GM03348 (cell line): ENCODE data around the gene AFAP1.
A peak's percentile ranks its signal among the peaks of the same experiment; 100 is the strongest.

Experiments
- DNase-seq: peaks from one replicate; pipeline ENCODE4 v3.0.0; 2012; ENCODE audit warnings: low spot score

The AFAP1 gene

GRCh38 chr4:7782783-7783182, 156.9 kb downstream of the AFAP1 start:
- DNase-seq: no peak

DNA sequence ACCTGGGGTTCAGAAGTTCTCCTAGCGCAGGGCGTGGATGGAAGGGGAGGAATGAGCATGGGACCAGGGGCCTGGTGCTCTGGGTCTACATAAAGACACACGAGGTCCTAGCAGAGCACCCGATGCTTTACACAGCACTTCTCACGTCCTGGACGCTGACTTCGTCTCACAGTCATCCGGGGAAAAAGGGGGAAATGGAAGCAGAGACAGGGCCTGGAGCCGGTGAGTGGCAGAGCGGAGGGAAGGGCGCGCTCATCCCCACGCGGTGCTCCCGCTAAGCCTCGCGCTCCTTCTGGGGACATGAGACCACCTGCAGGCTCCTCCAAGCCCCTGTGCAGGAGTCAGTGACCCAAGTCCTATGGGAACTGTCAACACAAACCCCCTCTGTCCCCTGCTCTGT, 157.7 kb downstream of the AFAP1 start:
- DNase-seq: no peak

DNA sequence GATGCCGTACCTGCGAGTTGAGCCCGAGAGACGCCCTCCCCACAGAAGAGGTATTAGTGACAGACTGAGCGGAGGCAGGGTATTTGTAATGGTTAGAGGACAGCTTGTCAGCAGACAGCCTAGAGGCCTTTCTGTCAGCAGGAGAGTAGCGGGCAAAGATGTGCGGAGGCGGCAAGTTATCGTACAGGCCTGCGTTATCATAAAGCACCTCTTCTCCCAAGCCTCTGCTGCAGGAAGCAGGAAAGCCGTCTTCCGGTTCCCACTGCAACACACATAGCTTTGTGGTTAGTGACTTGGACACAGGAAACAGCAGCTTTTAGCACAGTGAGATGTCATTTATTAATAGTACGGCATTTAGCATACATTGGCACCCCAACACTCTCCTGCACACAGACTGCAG, 158.3 kb downstream of the AFAP1 start:
- DNase-seq: peak; percentile 48

DNA sequence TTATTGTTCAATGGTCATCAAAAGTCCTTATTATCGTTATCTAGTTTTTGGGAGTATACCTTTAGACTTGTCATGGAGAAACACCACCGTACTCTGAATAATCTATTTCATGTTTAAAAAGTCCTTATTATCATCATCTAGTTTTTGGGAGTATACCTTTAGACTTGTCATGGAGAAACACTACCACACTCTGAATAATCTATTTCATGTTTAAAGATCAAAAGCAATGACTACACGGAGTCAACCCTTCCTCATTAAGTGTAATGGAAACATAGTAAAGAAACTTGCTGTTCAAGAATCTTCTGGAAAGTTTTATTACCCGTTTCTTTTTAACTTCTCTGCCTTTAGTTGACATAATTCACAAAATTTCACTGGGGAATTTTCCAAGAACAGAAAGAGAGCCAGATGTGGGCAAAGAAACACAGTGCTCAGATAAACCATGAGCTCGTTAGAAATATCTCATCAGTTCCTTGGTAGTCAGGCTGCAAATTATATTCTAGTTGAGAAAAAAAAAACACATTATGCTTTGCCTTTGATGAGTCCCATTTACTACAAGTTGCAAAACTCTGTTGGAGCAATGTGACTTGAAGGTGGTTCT, 158.8 kb downstream of the AFAP1 start:
- no peak for DNase-seq

DNA sequence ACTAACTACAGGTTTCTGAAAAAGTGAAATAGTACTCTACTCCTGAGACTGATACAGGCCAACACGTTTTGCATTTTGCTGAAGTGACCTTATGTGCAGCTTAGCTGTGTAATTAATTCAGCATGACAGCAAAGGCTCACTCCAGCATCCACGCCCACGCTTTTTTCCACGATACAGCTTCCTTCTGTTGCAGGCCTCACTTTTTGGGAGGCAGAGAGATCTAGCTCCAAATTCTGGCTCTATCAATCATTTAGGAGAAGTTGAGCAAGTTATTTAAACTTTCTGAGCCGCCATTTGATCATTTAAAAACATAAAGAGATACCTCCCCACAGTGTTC, 160.3 kb downstream of the AFAP1 start:
- peak; percentile 56 for DNase-seq

GRCh38 chr4:7778510-7779431, 160.9 kb downstream of the AFAP1 start:
- DNase-seq: no peak

DNA sequence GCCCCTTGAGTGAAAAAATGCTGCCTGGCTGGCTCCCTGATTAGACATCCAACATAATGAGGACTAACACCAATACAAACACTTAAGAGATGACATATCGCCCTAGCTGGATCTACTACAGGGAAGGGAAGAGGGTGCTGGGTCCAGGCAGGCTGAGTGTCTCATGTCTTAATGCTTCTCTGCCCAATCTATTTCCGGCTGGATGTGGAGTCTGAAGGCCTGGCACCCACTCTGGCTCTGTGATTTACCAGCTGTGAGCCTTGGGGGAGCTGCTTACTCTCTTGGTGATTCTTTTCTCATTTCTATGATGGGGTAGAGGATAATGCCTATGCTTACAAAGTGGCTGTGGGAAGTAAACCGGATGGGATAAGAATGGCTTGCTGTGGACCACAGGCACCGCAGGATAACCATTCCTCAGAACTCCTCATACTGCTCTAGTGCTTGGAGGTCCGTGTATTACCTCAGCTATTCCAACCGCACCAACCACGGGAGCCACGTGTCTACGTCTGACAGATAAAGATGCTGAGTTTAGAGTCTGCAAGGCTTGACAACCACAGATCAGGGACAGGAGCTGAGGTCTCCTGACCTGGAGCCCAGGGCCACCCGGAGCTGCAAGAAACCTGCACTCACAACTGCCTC, 161.7 kb downstream of the AFAP1 start:
- DNase-seq: no peak

DNA sequence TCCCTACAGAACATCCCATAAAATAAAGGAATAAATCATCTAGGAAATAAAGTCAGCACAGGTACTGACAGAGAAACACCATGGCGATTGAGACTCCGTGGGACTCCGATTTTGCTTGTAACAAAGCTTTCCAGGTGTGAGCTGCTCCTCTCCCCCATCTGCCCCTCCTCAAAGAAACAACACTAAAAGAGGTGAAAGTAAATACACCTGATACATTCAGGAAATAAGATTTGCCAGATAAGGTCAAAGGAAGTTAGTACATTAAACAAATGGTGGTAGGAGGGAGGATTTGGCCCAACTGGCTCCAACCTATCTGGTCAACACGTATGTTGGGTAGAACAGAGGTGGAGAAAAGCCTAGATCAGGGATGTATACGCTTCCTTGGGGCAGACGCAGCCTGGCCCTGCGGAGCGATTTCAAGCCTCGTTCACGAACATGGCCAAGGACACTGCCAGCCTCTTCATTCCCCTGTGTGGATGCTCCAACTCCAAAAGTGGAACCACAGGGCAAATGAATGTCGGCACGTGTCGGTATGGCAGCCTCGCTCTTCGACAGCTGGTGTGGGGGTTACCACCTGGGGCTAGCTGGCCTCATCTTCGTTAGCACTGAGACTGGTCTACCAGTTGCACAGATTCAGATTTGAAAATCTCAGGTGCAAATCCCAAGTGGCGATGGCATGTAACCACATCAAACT, 162.5 kb downstream of the AFAP1 start:
- DNase-seq: no peak

DNA sequence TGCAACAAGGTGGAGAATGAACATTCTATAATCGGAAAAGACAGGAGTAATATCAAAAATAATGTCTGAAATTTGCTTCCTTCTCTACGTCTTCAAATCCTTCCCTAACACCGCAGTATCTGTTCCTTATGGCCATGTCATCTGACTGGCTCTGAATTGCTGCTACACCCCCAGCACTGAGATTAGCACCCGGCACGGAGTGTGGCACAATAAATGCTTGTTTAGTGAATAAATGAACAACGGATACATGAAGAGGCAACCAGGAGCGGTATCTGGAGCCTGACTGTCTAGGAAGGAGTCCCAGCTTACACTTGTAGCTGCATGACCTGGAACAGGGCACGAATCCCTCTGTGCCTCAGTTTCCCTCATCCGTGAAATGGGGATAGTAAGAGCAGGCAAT, 164.3 kb downstream of the AFAP1 start:
- no peak for DNase-seq

DNA sequence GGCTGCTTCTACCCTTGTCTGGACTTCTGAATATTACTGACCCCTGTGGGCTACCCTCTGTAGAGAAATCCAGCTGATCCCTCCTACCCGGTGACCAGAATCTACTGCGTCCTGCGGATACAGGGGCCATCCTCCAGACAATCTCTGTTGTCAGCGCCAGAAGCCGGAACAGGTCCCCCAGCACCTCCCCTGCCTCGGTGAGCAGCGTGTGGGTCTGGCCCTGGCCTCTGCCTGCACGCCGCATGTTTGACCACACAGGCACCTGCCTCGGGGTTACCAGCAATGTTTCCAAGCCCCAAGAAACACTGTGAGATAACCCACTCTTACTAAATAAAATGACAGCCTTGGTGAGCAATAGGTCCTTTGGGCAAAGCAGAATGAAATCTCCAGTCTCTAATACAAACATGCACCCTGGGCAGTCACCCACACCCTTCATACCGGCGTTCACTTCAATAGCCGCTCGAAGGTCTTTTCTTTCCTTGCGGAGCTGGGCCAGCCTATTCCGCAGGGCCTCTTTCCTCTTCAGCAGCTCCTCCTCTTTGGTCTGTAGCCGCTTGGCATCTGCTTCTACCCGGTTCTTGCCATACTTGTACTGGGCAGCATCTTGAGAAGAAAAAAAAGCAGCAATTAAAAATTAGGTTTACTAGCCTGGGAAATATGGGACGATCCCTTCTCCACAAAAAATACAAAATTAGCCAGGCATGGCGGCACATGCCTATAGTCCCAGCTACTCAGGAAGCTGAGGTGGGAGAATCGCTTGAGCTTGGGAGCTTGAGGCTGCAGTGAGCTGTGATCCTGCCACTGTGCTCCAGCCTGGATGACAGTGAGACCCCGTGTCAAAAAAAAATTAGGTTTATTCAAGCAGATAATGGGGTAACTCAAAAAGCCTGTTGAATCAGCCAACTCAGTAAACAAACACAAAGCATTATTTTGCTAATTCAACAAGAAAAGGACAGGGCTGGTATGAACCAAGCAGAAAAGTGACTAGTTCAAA, 165.1 kb downstream of the AFAP1 start:
- DNase-seq: no peak

GRCh38 chr4:7773401-7774180, 166.1 kb downstream of the AFAP1 start:
- no peak for DNase-seq

DNA sequence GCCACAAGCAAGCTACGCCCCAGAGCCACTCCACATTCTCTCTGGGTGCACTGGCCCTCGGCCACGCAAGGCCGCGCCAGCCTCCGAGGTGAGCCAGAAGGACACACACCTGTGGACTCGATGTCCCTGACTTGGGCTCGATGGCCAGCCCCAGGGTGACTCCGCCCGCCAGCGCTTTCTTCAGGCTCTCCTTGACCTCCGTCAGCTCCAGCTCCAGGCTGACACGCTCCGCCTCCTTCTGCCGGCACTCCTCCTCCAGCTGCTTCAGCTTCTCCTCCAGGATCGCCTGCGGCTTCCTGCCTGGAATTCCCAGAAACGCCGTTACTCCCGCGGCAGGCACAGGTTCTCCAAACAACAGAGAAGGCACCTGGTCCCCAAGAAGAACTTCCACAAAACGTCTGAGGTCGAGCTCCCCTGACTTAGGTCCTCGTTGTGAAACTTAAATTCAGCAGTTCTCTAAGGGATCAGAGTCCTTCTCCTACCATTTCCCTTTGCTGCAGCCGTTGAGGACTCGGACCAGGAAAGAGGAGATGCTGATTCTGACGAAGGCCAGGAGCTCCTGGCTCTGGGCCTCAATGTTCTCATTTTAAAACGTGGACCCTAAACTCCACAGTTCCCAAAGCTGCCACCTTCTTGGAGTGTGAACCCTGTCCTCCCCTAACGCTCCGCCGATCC, 166.8 kb downstream of the AFAP1 start:
- no peak for DNase-seq

DNA sequence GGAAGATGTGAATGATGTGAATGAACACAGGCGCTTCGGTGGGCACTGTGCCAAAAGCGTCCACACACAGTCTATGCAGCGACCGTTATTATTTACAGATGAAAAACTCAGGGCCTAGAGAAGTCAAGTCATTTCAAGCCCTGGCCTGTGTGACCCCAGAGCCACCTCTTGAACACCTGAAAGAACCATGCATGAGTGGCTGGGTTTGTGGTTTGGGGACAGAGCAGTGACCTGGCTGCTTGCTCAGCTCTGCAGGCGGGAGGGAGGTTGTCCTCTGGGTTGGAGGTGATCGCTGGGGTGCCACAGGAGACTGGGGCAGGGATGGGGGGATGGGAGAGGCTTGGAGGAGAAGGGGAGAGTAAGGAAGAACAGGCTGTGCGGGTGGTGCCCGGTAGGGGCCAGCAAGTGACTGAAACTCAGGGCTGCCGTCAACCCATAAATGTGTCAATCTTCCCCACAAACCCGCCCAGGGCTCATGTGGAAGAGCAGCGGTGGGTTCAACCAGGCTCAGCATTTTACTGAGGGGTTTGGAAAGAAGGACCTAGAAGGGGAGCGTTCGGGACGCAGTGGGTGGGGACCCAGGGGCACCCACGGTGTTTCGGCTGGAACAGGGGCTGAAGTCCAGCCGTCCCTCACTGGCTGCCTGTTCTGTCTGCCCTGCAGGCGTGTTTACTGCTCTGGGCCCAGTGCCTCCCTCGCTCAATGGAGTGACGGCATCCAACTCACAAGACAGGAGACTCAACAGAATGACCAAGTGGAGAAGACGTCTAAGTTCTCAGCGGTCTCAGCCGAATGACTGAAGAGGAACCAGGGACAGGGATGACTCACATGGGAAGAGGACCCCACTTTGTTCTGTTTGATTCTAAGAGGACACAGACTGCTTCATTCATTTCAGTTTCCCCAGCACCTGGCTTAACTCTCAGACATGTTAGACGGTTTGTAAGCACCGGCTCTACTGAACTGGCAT, 167.8 kb downstream of the AFAP1 start:
- no peak for DNase-seq

DNA sequence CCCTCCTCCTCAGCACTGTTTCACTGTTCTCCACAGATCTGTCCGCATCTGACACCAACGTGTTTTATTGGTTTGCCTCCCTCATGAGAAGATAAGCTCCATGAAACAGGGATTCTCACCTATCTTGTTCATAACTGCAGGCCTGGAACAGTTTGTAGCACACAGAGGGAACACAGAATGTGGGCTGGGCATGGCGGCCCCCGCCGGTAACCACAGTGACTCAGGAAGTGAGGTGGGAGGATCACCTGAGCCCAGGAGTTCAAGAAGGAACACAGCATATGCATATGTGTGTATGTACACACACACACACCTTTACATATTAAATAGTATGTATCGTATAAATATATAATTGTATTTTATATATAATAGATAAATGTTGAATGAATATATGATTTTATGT, 168.6 kb downstream of the AFAP1 start:
- no peak for DNase-seq

DNA sequence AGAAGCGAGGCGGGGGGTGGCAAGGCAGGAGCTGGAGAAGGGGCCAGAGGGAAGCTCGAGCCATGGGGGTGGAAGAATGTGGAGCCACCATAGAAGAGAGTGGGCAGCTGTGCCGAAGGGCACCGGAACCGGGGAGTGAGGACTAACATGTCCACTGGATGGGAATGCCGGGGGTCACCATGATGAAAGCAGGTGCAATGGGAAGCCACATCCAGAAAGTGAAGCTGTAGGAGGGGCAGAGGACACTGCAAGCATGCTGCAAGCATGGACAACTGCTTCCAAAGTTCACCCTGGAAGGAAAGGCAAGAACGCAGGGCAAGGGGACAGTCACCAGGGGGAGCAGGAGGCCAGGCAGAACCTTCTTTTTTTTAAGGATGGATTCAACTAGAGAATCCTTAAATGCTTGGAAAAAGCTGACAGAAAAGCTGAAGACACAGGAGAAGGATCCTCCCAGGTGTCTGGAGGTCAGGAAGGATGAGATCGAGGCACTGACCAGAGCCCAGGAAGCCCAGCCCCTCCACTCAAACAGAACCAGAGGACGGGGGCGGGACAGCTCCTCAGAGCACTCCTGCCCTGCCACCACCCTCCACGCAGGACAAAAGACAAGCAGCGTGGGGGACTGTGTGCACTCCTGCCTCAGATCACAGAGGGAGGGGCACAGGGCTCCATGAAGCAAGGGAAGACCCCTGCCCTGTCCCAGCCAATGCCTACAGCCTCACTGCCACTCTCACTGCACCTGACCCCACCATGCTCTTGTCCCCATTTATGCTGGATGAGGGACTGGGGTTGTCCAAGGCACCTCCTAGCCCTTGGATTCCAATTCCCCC, 169.2 kb downstream of the AFAP1 start:
- peak; percentile 37 for DNase-seq

DNA sequence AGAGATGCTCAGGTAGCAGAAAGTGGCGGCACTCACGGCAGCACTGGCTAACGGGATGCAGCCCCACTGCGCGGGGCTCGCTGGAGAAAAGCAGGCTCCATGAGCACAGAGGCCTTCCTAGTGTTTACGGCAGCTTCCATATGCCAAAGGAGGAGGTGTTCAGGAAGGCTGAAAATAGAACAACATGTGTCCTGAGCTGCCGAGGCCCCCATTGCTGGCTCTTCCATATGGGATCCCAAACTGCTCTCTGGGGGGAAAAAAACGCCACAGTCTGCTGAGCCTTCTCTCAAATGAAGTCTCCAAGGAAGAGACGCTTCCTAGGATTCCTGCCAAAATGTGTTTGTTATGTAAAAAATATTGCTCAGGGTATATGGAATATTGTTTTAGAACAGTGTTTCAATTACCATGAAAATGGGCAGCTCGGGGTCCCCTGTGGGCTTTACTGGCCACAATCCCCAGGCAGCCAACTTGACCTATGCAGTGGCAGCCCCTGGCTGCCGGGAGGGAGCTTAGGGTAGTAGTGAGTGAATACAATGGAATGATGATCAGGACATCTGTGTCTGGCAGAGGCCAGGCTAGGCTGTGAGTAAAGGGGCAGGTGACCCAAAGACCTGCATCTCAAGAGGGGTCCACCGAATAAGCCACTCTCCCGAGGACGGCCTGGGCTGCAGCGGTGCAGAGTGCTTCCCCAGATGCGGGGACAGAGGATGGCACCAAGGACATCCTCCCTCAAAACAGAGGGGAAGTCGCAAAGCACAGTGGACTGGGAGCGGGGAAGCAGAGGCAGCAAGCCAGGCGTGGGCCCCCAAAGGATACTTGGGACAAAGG, 170.1 kb downstream of the AFAP1 start:
- DNase-seq: no peak

GRCh38 chr4:7768736-7769135, 170.9 kb downstream of the AFAP1 start:
- no peak for DNase-seq
